ENCODE data around the gene RLN3.

RLN3 gene

DNA sequence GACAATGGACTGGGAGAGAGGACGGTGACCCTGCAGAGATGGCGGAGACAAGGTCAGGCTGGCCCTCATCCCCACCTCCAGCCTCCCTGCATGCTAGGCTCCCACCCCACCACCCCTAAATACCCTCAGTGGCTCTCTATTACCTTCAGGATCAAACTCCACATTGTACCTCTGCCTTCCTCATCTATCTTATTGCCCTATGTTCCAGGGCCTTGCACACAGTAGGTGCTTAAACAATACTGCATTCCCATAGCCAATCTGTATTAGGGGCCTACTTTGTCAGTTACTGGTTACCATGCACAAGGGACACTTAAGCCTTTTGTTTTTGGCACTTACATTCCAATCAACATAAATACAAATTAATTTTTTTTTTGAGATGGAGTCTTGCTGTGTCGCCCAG is 27.4 kb downstream of the RLN3 start:
- no peak for DNase-seq

DNA sequence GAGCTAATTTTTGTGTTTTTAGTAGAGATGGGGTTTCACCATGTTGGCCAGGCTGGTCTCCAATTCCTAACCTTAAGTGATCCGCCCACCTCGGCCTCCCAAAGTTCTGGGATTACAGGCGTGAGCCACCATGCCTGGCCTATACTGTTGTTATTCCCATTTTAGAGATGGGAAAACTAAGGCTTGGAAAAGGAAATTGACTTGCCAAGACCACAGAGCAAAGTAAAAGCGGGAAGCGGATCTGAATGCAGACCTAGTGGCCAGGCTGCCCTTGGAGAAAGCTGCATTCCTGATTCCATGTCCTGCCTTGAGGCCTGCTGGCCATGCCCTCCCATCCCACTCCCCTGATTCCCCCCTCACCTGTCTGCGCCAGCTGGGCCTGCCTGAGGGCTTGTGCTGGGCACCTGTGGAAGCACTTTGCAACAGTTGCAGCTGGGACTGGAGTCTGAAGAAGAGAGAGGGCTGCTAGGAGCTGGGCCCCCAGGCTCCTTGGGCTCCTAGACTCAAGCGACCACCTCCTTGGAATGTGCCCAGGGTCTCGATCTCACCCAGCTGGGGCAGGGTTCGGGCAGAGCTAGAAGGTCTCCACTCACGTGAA is 28.2 kb downstream of the RLN3 start:
- DNase-seq = no peak

DNA sequence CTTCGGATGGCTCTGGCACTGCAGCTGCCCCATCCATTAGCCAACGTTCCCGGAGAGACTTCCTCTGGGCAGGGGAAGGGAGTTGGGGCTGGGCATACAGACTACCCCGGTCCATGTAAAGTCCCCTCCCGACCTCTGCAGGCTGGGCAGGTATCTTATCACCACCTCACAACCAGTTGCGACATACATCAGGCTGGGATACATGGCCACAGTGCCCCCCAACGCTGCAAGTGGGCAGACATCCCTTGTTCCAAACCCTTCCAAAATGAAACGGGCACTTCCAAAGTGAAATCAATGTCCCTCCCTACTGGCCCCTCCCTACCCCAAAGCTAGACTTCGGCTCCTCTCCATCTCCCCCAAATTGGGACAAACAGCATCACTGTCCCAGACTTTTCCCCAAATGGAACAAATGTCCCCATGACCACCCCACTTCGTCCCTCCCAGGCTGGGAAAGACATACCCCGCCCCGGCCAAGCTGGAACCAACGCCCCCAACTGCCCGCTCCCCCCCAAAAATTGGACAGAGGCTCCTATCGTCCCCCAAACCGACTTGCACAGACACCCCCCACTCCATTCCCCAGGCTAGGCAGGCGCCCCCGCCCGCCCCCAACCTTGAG is 28.9 kb downstream of the RLN3 start:
- no peak for DNase-seq

DNA sequence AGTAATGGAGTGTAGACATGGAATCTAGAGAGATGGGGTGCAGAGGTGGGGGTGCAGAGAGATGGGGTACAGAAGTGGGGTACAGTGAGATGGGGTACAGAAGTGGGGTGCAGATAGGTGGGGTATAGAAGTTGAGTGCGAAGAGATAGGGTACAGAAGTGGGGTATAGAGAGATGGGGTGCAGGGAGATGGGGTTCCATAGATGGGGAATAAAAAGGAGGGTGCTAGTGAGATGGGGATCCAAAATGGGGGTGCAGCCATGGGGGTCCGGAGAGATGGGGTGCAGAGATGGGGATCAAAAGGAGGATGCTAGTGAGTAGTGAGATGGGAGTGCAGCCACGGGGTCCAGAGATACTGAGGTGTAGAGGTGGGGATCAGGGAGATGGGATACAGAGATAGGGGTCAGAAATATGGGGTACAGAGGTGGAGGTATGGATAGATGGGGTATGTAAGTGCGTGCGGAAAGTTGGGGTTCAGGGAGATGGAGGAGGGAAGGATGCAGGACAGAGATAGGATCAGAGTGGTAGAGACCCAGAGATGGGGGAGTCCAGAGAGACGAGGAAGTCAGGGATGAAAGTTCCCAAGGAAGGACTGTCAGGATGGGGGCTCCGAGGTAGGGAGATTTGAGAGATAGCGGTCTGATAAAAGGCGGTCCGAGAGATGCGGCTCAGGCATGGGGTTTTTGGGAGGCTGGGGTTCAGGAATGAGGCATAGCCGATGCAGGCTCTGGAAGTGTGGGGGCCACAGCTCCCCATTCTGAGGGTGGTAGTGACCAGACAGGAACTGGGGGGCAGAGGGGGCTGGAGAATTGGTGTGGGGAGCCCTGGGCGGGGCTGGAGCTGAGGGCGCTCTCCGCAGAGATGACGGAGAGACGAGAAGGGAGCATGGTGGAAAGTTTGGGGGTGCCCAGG is 30.5 kb downstream of the RLN3 start:
- DNase-seq = no peak

DNA sequence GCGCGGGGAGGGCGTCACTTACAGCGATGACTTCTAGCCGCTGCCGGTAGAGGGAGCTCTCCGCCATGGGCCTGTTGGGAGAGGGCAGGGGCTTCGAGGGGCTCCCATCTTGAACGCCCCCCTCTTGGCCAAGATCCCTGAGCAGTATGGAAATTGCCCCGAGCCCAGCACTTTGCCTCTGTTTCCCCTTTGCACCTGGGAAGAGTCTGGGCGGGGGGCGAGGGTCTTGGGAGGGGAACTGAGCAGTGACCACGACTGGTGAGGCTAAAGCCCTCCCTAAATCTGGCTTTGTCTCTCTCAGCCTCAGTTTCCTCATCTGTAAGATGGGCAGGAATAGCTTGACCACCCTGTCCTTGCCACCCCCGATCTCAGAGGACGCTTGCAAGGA is 31.1 kb downstream of the RLN3 start:
- peak in 3 of 5 donors; percentile 26 to 40 (median 32) for DNase-seq

DNA sequence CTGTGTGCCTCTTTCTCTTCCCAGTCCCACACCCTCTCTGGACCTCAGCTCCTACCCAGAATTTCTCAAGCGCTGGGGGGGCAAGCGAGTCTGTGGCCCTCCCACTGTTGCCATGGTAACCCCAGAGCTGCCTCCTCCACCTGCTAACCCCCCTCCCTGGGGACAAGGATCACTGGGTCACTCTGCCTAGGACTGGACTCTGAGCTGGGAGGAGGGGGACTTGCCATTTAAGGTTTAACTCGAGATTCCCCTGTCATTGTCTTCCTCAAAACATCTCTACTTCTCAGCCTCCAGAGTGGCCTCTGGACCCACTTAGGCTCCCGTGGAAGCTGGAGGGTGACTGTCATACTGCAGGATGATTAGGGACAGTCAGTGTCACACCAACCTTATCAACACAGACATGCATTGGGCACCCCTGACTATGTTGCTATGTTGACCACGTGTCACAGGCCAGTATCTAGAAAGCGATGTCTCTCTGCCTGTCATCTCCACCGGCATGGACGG is 31.8 kb downstream of the RLN3 start:
- no peak for DNase-seq

DNA sequence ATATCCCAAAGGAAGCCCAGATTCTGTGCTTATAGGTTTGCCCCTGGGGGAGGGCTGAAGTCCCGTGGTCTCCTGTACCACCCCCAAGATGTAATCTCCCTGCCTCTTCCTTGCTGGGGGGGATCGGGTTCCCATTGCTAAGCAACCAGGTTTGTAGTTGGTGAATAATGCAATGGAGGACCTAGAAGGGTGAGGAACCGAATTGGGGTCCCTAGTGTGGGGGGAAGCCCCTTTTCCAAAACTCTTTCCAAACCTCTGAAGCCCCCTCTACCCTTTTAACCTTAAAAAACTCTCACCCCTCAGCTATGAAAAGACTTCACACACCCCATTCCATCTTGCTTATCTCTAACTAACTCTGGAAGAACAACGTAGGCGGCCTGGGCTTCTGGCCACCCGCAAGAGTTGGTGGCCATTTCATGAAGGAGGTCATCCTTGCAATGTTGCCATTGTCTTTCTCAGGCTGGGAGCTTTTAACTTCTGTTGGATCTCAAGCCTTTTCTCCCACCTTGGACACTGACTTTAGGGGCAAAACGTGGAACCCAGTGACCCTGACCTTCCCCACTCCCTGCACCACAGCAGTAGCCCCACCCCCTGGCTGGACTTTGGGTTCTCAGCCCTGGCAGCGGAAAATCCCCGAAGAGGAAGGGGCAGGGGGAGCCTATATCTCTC is 33.3 kb downstream of the RLN3 start:
- no peak for DNase-seq

DNA sequence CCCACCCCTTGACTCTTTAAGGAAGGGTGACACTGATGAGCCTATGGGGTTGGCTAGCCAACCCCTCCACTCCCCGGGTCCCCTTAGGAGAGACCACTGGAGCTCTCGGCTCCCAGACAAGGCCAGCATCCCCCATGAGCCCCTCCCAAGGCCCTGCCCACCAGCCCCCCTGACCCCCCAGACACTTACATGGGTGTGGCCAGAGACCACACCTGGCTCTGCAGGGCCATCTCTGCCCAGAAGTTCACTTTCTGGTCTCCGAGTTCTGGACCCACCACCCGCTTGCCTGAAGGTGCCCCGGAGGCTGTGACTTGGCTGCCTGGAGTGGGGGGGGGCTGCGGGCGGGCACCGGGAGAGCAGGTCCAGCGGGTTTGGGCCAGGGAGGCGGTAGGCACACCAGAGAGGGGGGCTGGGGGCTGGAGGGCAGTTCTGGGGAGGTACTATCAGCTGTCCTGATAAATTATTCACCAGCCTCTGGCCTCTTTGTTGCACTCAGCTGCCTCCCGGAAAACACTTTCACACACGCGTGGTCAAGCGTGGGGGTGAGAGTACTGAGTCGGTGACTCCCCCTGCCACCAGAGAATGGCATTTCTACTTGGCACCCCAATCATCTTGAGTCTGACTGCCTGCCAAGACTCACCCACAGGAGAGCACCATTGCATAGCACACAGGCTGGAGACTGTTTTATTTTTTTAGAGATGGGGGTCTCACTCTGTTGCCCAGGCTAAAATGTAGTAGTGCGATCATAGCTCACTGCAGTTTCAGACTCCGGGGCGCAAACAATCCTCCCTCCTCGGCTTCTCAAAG is 34.0 kb downstream of the RLN3 start, which contains the start of gene PALM3:
Gene PALM3, minus strand, starts transcription at position 326 of the 807 bp plus-strand sequence. Its CDS starts 96 bp downstream, at position 230.
- no peak for DNase-seq

DNA sequence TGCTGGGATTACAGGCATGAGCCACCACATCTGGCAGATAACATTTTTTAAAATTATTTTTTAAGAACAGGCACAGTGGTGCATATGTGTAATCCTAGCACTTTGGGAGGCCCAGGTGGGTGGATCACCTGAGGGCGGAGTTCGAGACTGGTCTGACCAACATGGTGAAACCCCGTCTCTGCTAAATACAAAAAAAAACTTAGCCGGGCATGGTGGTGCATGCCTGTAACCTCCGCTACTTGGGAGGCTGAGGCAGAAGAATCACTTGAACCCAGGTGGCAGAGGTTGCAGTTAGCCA is 34.6 kb downstream of the RLN3 start:
- no peak for DNase-seq

DNA sequence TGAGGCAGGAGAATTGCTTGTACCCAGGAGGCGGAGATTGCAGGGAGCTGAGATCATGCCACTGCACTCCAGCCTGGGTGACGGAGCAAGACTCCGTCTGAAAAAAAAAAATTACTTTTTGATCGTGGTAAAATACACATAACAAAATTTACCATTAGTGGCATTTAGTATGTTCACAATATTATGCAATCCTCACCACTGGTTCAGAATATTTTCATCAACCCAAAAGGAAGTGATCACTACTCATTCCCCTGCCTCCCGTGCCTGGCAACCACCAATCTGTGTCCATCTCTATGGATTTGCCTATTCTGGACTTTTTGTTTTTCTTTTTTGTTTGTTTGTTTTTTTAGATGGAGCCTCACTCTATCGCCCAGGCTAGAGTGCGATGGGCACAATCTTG is 35.2 kb downstream of the RLN3 start:
- DNase-seq = no peak

DNA sequence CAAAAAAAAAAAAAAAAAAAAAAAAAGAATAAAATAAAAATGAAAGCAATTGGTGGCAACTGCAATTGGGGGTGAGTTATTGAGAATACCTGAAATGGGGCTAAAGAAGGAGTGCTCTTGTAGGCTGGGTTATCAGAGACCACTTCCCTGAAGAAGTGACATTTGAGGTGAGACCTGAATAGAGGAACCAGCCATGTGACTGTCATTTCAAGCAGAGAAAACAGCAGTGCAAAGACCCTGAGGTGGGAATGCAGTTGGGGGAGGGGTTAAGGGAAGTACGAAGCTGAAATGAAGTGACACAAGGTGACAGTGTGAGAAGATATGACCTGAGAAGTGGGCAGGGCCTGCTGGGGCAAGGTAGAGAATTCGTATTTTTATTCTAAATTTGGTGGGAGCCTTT is 38.2 kb downstream of the RLN3 start:
- DNase-seq = no peak

DNA sequence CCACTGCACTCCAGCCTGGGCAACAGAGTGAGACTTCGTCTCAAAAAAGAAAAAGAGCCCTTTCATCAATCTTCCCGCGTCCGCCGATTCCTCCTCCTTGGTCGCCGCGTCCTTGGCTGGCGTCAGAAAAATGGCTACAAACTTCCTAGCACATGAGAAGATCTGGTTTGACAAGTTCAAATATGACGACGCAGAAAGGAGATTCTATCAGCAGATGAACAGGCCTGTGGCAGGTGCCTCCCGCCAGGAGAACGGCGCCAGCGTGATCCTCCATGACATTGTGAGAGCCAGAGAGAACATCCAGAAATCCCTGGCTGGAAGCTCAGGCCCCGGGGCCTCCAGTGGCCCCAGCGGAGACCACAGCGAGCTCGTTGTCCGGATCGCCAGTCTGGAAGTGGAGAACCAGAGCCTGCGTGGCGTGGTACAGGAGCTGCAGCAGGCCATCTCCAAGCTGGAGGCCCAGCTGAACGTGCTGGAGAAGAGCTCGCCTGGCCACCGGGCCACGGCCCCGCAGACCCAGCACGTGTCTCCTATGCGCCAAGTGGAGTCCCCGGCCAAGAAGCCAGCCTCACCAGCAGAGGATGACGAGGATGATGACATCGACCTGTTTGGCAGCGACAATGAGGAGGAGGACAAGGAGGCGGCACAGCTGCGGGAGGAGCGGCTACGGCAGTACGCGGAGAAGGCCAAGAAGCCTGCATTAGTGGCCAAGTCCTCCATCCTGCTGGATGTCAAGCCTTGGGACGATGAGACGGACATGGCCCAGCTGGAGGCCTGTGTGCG is 42.5 kb downstream of the RLN3 start:
- no peak for DNase-seq

DNA sequence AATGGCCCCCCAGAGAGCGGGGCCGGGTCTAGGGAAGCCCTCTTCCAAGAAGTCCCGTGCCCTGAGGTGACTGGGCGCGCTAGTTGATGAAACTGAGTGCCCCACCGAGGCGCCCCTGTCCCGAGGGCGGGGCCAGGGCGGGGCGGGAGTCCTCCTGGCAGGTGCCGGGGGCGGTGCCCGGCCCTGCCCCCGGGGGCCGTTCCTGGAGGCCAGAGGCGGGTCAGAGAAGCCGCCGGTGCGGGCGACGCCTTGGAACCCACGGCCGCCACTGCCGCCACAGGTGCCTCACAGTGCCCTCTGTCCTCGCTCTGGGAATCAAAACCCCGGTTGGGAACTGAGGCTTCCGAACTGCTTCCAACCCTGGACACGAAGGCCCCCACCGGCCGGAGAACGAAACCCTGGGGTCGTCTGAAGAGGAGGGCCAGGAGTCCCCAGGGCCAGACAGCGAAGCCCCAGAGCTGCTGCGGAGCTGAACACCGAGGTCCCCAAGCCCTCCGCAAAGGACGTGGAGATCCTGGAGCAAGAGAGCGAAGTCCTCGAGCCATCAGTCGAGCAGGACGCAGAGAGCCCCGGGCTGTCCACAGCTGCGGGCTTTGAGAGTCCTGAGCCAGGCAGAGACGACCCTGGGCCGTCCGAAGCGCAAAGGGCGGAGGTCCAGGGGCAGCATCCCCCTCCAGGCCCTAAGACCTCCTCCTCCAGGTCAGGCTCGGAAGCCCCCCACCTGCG is 44.8 kb downstream of the RLN3 start, which contains the start of gene MISP3:
Gene MISP3, plus strand, starts transcription at position 252 of the 726 bp plus-strand sequence. CDS start 524 bp downstream, outside the sequence.
- peak in 1 of 5 donors; percentile 43 for DNase-seq

DNA sequence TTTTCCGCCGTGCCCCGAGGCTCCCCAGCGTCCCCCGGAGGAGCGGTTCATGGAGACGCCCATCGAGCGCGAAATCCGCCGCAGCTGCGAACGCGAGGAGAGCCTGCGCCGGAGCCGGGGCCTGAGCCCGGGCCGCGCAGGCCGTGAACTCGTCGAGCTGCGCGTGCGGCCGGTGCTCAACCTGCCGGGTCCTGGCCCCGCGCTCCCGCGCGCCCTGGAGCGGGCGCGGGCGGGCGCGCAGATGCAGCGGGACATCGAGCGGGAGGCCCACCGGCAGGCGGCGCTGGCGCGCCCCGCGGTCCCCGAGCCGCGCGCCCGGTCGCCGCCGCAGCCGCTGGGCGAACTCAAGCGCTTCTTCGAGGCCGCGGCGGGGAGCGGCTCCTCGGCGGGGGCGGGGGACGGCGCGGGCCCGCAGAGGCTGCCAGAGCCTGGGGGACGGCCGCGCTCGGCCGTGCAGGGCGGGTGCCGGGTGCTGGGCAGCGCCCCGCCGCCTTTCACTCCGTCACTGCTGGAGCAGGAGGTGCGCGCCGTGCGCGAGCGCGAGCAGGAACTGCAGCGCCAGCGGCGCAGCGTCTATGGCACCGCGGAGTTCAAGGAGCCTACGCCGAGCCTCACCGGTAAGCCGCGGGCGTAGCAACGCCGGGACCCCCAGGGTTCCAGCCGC is 45.4 kb downstream of the RLN3 start:
- DNase-seq = peak; percentile 54 to 85 (median 66)

DNA sequence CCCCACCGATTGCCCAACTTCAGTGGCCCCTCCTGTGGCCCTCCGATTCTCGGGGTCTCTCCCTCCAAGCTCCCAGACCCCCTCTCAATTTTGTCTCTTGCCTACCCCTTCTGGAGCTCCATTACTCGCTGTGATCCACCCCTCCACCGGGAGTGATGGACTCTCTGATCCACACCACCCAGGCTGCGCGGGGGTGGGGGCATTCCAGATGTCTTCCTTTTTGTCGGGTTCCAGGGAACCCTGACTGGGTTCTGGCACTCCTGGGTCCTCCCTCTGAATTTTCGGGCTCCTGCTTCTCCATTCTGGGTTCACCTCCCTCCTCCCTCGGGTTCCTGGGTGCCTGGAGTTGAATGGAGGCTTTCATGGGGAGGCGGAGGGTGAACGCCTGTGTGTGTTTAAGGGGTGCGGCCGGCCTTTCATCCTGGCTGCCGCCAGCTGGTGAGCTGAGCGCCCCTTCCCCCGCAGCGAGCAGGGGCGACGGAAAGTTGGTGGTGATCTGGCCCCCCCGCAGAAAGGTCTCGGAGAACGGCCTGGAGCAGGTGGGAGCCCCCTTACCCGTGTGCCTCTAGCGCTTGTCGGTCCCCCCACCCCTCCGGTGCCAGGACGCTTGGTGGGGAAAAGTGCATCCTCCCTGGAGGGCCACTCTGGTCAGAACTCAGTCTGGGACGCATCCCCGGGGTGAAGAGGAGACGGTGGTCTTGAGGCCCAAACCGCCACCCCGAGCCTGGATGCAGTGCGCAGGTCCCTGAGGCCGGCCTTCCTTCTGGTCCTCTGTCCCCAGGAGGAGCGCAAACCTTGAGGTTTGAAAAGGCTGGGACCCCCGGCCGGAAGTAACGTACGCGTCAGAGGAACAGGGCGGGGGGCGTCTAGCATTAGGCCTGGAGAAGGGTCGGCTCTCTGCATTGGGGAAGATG is 46.2 kb downstream of the RLN3 start:
- DNase-seq = no peak

DNA sequence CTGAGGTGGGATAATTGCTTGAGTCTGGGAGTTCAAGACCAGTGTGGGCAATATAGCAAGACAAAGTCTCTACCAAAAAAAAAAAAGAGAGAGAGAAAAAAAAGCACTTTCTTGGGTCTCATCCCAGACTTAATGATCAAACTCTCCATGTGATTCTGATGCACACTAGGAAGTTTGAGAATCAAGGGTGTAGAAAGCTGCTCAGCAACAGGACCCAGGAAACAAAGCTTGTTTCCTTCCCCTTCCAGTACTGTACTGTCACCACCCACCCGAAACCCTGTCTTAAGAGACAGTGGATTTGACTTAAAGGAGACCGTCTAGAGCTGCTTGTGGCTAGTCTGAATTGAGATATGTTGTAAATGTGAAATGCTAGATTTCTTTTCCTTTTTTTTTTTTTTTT is 50.5 kb downstream of the RLN3 start:
- no peak for DNase-seq
